ENCODE data around the gene F8. TPM values are rescaled to one million over a fixed set of nuclear protein-coding genes. Genes with fewer than 3 reads are reported as not detected.

F8 gene
- total RNA-seq, 1 experiment from 2014 or later = 2.6 TPM

DNA sequence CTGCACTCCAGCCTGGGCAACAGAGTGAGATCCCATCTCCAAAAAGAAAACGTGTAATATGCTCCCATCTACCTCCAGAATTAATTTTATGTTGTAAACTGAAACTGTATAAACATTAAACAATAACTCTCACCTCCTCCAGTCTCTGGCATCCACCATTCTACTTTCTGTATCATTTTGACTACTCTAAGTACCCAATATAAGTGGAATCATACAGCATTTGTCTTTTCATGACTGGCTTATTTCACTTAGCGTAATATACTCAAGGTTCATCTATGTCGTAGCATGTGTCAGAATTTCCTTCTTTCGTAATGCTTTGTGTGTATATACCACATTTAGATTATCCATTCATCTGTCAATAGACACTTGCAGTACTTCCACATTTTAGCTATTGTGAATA is 20.6 kb downstream of the F8 start:
- Histone ChIP-seq H4K20me1 (ENCODE audit: insufficient read depth) (no peaks in the 10 kb centered on the region), H3K27me3 (ENCODE audit: insufficient read depth, low read length) (no peaks in the 10 kb centered on the region), H3K79me2 (ENCODE audit: insufficient read depth, low read length) (no peaks in the 10 kb centered on the region), H3K9me2 (ENCODE audit: insufficient read depth) (no peaks in the 10 kb centered on the region), H3K4me2 (ENCODE audit: low read length) (no peak overlapping the region), H3K4me1 (ENCODE audit: control insufficient read depth in 1 of 2, insufficient read depth in 2 of 2, low read length in 2 of 2) (no peaks in the 10 kb centered on the region), H3K9ac (ENCODE audit: low read length) (no peak overlapping the region), H2AFZ (ENCODE audit: low read depth, low read length, poor library complexity, severe bottlenecking) (no peak overlapping the region), H3K27ac (ENCODE audit: low read depth, low read length) (no peak overlapping the region), H3K36me3 (ENCODE audit: control insufficient read depth in 1 of 2, insufficient read depth in 2 of 2, low read length in 2 of 2) (no peaks in the 10 kb centered on the region), H3K4me3 (replicated peaks in 1 of 2; ENCODE audit: low read depth in 1 of 2, low read length in 2 of 2) (no peak overlapping the region), H3K9me3 (ENCODE audit: control insufficient read depth in 1 of 2, insufficient read depth in 1 of 2, low read depth in 1 of 2, low read length in 2 of 2) (no peaks in the 10 kb centered on the region)
- CTCF ChIA-PET = no interaction called here
- BruUV-seq (replicated peaks) = no TSS peak
- TF ChIP-seq CEBPB (IDR thresholded peaks at IDR 0.05; ENCODE audit: low read depth) = no peak
- TF ChIP-seq, protein P1, sequence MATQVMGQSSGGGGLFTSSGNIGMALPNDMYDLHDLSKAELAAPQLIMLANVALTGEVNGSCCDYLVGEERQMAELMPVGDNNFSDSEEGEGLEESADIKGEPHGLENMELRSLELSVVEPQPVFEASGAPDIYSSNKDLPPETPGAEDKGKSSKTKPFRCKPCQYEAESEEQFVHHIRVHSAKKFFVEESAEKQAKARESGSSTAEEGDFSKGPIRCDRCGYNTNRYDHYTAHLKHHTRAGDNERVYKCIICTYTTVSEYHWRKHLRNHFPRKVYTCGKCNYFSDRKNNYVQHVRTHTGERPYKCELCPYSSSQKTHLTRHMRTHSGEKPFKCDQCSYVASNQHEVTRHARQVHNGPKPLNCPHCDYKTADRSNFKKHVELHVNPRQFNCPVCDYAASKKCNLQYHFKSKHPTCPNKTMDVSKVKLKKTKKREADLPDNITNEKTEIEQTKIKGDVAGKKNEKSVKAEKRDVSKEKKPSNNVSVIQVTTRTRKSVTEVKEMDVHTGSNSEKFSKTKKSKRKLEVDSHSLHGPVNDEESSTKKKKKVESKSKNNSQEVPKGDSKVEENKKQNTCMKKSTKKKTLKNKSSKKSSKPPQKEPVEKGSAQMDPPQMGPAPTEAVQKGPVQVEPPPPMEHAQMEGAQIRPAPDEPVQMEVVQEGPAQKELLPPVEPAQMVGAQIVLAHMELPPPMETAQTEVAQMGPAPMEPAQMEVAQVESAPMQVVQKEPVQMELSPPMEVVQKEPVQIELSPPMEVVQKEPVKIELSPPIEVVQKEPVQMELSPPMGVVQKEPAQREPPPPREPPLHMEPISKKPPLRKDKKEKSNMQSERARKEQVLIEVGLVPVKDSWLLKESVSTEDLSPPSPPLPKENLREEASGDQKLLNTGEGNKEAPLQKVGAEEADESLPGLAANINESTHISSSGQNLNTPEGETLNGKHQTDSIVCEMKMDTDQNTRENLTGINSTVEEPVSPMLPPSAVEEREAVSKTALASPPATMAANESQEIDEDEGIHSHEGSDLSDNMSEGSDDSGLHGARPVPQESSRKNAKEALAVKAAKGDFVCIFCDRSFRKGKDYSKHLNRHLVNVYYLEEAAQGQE (IDR thresholded peaks at IDR 0.05; ENCODE audit: low read depth) = no peak
- TF ChIP-seq TCF7L2 (IDR thresholded peaks at IDR 0.05; ENCODE audit: borderline replicate concordance, extremely low read depth, insufficient read depth, insufficient read length) = no peak
- no peak for TF ChIP-seq RAD21 (IDR thresholded peaks at IDR 0.05; ENCODE audit: low read depth)
- TF ChIP-seq, protein P2, sequence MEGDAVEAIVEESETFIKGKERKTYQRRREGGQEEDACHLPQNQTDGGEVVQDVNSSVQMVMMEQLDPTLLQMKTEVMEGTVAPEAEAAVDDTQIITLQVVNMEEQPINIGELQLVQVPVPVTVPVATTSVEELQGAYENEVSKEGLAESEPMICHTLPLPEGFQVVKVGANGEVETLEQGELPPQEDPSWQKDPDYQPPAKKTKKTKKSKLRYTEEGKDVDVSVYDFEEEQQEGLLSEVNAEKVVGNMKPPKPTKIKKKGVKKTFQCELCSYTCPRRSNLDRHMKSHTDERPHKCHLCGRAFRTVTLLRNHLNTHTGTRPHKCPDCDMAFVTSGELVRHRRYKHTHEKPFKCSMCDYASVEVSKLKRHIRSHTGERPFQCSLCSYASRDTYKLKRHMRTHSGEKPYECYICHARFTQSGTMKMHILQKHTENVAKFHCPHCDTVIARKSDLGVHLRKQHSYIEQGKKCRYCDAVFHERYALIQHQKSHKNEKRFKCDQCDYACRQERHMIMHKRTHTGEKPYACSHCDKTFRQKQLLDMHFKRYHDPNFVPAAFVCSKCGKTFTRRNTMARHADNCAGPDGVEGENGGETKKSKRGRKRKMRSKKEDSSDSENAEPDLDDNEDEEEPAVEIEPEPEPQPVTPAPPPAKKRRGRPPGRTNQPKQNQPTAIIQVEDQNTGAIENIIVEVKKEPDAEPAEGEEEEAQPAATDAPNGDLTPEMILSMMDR (IDR thresholded peaks at IDR 0.05 in 2 of 3, conservative IDR thresholded peaks at IDR 0.05 in 1 of 3; ENCODE audit: borderline replicate concordance in 1 of 3, insufficient read depth in 1 of 3, low read depth in 2 of 3, low read length in 2 of 3) = no peak
- no peak for TF ChIP-seq SP1 (IDR thresholded peaks at IDR 0.05; ENCODE audit: low read depth)
- no peak for TF ChIP-seq ELF1 (IDR thresholded peaks at IDR 0.05; ENCODE audit: borderline replicate concordance, low read depth)
- DNase-seq (ENCODE audit: low read depth, low spot score) (no peak), ATAC-seq (no peak)
- intact Hi-C loops (cut with micrococcal nuclease) = no loop called here
- RAD21 ChIA-PET (ENCODE audit: low non-redundant PET in 1 of 2, low total read pairs in 2 of 2, uncharacterized antibody in 2 of 2, unreplicated experiment in 2 of 2) = no interaction called here
- POLR2A ChIA-PET = no interaction called here
